ENCODE measurements around the gene HS1BP3.

The HS1BP3 gene

DNA sequence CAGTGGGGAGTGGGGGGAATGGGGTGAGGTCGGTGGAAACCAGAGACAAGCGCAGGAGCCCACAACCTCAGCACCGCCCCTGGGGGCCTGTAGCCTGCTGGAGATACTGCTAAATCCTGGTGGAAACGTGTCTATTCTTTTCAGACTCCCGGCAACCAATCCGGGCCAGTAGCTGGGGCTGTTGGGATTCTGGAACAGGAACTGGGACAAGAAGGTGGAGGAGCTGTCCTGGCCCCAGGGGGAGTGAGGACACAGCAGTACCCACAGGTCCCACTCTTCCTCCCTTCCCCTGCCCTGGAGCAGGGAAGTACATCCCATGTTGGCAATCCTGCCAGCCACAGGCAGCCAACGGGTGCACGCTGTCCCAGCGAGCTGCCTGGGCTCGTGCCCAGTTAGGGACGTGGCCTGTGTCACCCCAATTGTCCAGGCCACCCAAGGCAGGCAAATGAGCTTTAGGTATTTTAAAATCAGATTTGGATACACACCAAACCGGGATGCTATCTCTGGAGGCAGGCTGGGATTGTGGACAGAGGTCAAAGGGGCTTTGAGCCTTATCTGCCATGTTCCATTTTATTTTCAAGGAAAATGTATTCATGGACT, 51.8 kb downstream of the HS1BP3 start:
- no peak for DNase-seq (ENCODE audit: low spot score)

DNA sequence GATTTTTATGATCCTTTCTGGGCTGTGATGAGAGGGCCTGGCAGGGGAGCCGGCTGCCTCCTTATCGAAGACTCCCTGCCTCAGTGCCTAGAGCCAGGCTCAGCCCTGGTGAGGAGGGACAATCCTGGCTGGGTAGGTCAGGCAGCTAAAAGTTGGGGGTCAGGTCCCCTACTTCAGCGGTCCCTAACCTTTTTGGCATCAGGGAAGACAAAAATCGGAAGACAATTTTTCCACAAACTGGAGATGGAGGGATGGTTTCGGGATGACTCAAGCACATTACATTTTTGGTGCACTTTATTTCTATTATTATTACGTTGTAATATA, 53.1 kb downstream of the HS1BP3 start:
- no peak for DNase-seq (ENCODE audit: low spot score)

DNA sequence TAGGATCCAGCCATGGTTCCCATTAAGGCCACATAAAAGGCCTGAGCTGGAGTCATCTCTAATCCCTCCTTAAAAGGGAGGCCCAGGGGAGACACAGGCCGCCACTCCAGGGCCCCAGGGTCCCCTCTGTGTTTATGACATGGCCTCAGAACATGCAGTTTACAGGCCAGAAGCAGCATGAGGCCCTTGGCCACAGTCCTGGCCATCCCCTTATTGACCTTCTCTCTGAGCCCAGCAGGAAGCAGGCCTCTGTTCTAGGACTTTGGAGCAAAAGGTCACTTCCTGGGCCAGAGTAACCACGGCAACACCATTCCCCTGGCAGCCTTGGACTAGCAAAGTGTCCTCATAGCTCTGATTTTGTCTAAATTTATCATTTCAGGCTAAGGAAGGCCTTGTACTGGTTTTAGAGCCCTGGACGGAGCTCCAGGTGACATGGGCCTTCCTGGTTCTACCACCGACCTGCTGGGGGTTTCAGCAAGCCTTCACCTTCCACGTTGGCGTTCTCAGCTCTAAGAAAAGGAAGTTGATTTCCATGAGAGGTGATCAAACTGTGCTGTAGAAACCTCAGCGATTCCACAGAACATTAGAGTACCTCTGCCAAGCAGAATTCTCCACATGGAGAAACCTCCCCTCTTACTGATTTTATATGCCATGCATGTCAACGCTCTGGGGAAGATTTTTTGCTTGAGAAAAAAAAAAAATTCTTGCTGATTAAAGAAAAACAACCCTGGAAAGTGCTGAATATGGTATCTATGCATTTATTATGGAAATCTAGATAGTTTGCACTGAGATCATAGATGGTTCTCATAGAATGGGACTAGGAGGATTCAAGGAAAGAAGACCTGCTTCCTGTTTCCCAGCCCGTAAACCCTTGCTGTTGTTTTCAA, 53.7 kb downstream of the HS1BP3 start:
- DNase-seq (ENCODE audit: low spot score): no peak

DNA sequence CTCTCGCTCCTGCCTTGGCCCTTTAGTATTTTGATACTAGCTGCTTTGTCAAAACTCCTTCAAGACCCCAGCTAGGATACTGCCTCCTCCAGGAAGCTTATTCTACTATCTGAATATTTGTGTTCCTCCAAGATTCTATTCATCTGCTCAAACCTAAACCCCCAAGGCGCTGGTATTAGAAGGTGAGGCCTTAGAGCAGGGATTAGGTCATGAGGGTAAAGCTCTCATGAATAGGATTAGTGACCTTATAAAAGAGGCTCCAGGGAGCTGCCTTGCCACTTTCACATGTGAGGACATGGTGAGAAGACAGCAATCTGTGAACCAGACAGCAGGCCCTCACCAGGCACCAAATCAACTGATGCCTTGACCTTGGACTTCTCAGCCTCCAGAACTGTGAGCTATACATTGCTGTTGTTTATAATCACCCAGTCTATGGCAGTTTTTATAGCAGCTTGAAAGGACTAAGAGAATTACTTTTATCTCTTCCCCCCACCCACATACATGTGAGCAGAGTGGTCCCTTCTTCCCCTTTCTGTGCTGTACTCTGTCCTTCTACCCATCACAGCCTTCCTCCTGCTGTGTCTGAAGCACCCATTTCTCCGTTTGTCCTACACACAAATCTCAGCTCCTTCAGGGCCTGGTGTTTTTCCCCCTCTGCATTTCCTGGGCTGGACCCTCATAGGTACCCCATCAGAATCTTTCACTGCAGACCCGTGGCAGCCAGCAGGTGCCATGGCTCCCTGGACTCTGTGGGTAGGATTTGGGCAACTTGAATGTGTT, 54.5 kb downstream of the HS1BP3 start:
- no peak for DNase-seq (ENCODE audit: low spot score)

DNA sequence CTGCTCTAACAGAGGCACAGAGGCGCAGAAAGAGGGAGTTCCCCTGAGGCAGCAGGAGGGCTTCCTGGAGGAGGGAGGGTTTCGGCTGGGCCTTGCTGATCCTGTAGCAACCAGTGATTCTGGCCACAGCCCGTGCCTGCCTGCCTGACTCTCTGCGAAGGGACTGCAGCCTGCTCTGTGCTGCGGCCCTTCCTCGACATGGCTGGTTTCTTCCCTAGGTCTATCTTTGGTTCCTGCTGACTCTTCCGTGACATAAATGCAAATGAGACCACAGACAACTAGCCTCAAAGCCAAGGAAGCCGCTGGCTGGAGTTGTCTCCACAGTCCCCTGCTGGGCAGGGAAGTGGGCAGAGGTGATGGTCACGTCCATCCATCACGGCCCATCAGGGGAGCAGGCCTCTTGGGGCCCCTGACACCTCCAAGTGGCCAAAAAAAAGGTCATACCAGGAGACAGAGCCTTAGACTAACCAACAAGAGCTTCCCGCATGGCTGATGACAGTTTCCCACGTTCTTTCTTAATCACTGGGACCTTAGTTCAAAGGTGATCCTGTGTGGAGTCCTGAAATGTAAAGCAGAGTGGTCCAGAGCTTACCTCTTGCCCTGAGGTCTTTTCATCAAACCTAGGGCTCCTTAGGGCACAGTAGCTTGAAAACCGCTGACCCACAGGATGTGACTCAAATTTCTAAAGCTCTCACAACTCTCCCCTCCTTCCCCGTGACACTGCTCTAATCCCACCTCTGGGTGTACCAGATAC, 55.3 kb downstream of the HS1BP3 start:
- no peak for DNase-seq (ENCODE audit: low spot score)

DNA sequence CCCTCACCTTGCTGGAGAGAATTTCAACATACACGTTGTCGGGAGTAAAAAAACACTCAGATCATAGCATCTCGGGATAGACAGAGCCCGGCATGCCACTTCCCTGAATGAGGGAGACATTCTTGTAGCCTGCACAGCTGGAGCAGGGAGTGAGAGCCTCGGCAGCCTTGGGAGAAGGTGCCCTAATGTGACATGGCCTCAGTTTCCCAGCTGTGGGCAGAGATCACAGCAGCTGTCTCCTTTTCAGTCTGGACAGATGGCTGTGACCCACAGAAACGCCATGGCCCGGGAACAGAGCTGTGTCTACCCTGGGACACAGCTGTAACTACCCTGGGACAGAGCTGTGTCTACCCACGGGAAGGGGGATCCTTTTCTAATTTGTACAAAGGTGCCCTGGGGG, 55.9 kb downstream of the HS1BP3 start:
- DNase-seq (ENCODE audit: low spot score): no peak

DNA sequence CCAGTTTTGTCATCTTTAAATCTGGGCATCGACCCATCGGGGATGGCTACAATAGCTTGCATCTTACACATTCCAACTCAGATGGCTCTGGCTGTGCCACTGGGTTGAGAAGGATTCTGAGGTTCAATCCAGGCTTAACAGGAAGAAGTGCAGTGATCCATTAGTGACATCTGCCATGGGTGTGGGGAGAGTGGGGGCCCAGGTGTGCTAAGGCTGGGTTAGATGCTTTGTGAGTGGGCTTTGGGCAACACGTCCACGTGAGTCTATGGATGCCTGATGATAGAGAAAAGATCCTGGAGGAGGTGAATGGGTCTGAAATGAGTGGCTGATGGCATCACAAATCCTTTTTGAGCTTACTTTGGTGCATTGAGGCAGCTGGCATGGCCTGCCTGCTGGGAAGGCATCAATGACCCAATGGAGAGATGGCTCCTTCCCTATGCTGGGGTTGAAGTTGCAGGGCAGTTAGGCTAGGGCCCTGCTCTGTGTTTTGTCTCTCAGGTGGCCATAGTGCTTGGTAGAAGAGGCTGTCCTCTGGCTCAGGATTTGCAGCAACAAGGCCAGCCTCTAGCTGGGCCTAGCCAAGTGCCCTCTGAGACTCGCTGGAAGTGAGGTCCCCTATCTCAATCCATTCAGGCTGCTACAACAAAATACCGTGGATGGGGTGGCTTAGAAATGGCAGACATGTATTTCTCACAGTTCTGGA, 56.7 kb downstream of the HS1BP3 start:
- DNase-seq (ENCODE audit: low spot score): no peak

DNA sequence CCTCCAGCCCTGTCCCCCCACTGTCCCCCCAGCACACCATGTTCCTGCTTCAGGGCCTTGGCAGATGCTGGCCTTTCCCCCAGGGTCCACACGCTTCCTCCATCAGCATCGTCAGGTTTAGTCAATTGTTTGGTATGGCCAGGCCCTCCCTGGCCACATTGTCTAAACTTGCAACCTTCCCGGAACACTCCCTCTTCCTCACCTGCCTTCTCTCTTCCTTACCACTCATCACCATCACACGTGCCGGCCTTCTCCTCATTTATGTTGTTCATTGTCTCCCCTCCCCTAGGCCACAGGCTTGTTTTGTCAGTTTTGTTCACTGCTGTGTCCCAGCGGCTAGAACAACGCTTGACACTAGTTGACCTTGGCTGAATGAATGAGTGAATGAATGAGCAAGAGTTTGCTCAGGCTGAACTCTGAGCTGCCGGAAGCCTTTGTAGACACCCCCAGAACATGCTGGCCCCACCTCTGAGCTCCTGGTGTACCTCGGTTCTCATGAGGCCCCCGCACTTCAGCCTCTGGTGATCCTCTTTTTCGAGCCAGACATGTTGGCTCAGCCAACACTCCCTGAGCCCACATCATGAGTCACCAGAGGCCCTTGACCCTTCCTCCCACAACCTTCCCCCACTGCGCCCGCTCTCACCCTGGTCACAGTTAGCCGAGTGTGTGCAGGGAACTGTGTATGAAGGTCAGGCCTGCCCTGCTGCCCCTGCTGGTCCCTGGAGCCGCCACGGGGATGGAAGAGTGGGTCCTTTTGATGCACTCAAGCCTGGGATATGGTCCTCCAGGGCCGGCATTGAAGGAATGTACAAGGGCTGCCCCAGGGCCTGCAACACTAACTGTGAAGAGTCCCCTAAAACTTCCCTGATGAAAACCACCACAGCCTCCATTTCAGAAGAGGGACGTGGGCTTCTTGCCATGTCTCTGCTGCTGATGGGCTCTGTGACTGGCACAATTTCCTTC, 57.5 kb downstream of the HS1BP3 start:
- no peak for DNase-seq (ENCODE audit: low spot score)

DNA sequence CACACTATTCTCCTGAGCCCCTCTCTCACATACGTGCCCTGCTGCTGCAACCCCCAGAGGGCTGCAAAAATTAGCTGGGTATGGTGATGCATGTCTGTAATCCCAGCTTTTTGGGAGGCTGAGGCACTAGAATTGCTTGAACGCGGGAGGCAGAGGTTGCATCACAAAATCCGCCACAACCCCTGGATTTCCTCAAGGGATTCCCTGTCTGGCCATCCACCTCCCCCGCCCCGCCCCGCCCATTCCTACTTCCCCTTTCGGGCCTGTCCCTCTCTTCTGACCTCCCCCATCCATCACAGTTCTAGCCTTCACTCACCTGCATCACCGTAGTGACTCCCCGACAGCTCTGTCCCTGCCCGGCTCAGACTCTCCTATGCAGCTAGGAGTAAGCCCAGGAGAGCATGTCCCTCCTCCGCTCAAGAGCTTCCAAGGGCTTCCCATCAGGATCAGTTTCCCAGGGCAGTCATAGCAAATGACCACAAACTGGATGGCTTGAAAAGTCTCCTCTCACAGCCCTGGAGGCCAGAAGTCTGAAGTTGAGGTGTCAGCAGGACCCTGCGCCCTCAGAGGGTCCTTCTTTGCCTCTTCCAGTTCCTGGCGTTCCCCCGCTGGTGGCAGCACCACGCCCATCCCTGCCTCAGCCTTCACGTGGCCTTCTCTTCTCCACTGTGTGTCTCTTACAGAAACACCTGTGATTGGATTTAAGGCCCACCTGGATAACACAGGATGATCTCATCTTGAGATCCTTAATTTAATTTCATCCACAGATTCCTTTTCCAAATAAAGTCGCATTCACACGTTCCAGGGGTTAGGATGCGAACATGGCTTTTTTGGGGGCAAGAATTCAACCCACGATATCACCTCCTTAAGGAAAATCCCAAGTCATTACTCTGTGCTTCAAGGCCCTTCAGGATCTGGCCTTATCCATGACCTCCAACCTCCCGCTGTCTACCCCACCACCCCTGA, 58.5 kb downstream of the HS1BP3 start:
- DNase-seq (ENCODE audit: low spot score): no peak

DNA sequence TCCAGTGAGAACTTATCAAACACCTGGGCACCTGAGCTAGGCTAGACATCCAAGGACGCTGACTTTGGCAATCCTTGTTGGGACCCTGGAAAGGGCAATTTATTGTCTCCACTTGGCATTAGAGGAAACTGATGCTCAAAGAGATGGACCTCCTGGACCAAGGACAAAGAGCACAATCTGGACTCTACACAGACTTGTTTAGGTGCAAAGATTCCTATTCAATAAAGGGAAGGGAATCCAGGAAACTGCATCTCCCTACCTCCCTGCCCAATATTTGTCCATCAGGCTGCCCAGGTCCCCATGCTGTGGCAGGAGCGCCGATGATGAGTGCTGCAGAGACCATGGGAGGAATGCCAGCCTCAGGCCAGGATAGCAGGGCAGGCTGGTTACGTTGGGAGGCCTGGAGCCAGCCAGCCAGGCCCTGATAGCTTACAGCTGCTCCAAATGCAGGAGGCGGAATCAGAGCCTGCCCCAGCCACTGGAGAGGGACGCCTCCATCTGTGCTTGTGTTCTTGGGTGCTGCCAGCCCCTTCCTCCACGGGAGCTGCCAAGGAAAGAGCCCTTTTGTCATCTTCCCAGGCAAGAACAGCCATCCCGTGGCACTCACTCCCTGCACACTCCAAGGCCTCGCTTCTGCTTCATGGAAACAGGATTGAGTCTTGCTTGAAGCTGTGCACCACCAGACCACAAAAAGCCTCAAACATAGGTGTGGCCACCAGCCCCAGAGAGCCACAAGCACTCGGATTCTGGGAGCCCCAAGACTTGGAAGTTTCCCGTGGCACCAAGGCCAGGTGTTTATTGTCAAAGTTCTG, 60.0 kb downstream of the HS1BP3 start:
- no peak for DNase-seq (ENCODE audit: low spot score)

DNA sequence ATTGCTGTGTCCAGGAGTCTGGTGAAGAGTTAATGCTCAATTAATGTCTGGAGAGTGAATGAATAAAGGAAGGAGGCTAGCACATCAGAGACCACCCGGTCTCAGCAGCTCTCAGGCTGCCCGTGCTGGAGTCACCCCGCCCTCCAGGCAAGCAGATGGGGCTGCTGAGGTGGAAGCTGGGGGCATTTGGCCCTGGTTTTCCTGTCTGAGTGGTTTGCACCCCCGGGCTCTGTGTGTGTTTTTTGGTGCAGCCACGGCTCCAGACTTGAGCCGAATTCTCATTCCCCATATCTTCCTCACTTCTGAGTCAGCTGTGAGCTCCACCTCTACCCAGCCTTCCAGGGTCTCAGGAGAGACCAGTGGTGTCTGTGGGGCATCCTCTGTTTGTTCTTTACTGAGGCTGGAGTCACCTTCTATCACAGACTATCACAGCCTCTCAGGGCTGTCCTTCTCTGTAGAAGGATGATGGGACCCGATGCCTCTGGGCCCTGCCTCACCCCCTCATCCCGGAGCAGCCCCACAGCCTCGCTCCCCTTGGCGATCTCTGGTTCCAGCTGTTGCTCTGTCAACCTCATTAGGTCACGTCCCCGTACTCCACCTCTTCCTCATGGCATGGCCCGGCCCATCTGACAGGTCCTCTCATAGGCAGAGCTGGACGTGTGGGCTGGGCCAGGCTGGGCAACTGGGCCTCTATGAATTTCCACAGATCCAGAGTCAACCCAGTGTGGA, 60.8 kb downstream of the HS1BP3 start:
- DNase-seq (ENCODE audit: low spot score): no peak

DNA sequence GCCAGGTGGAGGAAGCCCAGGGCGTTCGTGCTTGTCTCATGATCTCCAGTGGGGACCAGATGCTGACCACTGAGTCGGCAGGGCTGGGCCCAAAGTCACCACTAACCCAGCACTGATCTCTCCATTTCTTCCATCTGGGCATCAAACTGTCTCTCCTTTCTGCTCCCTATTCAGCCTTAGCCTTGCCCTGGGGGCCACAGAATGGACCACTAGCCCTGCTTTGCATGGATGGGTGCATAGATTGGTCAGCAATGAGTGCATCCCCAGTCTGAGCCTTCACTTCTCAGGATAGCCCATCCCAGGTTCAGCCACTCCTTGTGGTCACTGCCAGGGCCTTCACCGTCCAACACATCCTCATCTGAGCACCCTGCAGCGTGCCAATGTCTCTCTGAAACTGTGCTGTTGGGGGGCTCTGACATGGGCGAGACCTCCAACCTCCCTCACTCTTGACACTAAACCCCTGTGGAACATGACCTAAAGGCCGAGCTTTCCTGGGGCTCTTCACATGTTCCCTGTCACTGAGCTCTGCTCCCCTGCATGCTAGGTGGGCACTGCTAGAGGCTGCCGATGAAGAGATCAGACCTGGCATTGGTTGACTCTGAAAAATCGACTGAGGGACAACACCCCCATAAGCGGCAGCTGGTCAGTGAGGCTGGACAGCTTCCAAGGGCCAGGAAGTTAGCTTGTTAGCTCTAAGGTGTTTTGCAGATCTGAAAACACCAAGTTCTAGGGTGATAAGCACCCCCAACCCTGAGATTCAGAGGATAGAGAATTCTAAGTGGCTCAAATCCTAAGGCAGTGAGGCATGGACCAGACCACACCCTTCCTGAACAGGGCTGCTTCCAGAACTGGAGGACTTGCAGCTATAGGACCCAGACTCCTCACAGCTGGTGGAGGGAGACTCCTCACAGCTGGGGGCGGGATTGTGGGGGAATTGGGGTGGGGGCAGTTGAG, 61.7 kb downstream of the HS1BP3 start:
- no peak for DNase-seq (ENCODE audit: low spot score)

DNA sequence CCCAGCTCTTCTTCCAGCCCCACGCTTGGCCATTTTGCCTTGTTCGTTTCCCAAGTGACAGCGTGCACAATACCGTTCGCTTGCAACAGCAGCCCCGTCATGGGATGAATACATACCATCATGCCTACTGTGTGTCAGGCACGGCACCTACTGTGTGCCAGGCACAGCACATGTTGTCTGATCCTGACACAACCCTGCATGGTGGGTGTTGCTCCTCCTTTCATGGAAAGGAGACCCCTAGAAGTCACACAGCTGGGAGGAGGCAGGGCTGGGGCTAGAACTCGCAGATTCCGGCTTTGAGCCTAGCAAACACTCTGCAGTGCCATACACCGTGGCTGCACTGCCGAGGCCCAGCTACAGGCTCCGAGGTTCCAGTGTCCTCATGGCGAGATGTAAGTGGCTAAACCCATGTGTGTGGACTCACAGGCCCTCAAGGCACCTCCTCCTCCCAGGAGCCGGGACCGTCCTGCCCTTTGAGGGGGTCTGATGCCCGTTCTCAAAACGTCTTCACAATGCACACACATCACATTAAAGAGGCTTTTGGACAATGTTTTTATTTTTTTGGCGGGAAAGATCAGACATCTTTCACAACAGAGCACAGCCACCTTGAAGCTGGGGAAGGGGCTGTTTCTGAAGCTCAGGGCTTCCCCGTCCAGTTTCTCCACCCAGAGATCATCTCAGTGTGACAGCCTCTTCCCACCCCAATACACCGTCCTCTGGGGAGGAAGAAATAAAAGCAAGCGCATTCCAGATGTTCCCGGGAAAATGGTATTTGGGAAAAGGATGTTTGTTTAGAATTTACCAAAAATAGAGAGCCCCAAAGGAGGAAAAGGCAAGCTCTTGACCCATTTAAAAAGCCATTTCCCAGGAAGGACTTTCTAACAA, 64.9 kb downstream of the HS1BP3 start:
- no peak for DNase-seq (ENCODE audit: low spot score)

DNA sequence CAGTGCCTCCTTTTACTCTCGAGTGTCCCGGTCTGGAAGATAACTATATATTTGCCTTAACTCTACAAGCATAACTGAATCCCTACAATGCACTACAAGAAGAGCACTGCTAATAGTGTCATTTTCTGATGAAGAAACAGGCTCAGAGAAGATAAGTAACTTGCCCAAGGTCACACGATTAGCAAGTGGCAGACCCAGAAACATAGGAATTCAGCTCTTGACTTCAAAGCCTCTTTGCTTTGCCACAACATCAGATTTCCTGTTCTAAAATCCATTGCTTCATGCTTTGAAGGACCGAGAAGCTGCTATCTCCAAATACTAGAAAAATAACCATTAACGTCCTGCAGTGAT, 65.6 kb downstream of the HS1BP3 start:
- no peak for DNase-seq (ENCODE audit: low spot score)

Measured in CD4-positive, alpha-beta T cell treated with Interleukin-15 for 4 hours (primary cell).